Bone marrow (tissue), 2 donors: ENCODE measurements around the gene MCRIP2.

Source experiments
- DNase-seq, 2 donors: peaks; one replicate each; lab custom pipeline; 2025; lab: John Stamatoyannopoulos, UW

The MCRIP2 gene

DNA sequence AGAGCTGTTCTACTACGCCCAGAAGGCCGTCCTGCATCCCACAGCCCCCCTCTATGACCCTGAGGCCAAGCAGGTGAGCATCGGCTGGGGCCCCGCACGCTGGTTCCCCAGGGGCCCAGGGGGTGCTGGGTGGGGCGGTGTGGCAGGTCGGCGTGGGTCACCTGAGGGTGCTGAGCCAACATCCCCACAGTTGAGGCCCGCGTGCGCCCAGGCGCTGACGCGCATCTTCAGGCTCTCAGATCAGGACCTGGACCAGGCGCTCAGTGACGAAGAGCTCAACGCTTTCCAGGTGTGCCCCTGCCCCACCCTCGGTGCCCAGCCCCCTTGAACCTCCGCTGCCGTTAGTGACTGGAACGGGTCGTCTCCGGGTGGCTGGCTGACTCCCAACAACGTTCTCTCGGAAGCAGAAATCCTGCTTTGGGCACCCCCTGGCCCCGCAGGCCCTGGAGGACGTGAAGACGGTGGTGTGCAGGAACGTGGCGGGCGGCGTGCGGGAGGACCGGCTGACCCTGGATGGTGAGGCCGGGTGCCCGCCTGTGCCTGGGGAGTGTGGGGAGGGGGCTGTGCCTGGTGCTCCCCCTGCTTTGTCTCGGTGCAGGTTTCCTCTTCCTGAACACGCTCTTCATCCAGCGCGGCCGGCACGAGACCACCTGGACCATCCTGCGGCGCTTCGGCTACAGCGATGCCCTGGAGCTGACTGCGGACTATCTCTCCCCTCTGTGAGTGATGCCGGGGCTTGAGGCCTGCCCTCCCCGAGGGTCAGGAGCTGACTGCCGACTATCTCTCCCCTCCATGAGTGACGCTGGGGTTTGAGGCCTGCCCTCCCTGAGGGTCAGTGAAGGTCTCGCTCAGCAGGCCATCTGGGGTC, 29.1 kb downstream of the MCRIP2 start:
- no peak for DNase-seq

DNA sequence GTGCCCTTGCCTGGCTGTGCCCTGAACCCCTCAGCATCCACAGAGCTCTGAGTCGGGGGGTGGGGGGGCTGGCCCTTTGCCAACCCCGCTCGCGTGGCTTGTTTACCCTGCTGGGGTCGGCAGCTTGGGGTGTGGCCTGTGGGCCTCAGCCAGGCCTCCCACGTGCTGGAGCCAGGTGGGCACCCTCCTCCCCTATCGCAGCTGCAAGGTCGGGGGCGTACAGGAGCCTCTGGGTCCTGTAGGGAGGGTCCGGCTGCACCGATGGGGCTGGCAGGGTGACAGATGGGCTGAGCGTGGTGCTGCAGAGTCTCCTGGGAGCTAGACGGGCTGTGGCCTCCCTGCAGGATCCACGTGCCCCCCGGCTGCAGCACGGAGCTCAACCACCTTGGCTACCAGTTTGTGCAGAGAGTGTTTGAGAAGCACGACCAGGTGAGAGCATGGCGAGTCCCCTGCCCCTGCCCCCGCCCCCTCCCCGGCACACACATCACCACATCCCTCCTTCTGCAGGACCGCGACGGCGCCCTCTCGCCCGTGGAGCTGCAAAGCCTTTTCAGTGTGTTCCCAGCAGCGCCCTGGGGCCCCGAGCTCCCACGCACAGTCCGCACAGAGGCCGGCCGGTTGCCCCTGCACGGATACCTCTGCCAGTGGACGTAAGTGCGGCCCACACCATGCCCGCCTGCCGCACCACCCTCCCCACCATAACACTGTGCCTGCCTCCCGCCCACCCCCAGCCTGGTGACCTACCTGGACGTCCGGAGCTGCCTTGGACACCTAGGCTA, 29.9 kb downstream of the MCRIP2 start:
- DNase-seq = no peak

DNA sequence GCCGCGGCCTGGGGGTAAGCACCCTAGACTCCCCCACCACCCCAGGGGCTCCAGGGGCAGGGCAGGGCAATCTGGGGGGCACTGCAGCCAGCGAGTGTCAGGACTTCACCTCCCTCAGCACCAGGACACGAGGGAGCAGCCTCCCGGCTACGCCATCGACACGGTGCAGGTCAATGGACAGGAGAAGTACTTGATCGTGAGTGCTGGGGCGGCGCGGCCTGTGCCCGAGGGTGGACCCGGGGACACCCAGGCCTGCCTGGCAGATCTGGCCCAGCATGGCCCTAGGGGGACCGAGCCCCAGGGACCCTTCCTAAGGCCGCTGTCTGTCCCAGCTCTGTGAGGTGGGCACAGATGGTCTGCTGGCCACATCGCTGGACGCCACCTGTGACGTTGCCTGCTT, 30.7 kb downstream of the MCRIP2 start:
- no peak for DNase-seq

DNA sequence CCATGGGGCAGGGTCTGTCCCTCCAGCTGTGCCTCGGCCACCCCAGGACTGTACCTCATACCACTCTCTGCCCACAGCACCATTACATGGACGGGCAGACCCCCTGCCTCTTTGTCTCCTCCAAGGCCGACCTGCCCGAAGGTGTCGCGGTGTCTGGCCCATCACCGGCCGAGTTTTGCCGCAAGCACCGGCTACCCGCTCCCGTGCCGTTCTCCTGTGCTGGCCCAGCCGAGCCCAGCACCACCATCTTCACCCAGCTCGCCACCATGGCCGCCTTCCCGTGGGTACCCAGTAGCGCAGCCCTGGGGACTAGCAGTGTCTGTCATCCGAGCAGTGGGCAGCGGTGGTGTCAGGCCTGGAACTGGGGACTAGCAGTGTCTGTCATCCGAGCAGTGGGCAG, 31.2 kb downstream of the MCRIP2 start:
- DNase-seq = no peak

DNA sequence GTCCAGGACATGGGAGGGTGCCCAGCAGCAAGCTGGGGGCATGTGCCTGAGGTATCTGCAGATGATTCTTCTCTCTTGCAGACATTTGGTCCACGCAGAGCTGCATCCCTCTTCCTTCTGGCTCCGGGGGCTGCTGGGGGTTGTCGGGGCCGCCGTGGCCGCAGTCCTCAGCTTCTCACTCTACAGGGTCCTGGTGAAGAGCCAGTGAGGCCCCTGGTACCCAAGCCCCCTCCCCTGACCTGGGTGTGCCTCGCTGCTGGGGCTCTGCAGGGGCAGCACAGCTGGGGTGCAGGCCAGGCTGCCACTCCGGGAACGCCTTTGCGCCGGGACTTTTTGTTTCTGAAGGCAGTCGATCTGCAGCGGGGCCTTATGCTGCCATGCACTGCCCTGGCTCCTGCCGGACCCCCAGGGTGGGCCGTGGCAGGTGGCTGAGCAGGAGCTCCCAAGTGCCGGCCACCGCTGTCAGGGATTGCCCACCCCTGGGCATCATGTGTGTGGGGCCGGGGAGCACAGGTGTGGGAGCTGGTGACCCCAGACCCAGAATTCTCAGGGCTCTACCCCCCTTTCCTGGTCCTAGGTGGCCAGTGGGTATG, 31.9 kb downstream of the MCRIP2 start:
- DNase-seq = no peak

DNA sequence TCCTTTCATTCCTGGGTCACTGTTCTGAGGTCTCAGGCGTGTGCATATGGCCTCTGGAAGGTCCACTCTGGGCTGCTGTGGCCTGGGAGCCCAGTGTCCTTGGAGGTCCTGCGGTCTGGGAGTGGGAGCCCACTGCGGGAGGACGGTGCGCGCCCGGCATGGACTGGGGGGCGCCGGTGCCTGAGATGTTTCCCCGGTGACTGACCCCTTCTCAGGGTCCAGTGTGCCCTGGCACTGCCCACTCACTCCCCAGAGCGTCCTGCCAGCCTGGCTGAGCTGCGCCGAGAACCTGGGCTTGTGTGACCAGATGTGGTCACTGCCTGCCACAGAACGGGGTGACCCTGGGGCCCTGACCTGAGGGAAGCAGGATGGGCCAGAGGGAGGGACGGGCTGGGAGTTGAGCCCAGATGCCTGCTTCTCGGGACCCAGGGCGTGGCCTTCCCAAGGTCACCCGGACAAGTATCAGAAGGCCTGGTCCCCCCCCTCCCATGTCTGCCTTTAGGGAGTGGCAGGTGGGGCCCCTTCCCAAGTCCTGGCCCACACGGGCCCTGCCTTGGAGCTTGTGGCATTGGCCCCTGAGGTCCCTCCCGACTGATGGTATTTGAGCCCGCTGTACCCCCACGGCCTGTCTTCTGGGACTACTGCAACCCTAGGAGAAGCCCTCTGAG, 32.7 kb downstream of the MCRIP2 start:
- no peak for DNase-seq

DNA sequence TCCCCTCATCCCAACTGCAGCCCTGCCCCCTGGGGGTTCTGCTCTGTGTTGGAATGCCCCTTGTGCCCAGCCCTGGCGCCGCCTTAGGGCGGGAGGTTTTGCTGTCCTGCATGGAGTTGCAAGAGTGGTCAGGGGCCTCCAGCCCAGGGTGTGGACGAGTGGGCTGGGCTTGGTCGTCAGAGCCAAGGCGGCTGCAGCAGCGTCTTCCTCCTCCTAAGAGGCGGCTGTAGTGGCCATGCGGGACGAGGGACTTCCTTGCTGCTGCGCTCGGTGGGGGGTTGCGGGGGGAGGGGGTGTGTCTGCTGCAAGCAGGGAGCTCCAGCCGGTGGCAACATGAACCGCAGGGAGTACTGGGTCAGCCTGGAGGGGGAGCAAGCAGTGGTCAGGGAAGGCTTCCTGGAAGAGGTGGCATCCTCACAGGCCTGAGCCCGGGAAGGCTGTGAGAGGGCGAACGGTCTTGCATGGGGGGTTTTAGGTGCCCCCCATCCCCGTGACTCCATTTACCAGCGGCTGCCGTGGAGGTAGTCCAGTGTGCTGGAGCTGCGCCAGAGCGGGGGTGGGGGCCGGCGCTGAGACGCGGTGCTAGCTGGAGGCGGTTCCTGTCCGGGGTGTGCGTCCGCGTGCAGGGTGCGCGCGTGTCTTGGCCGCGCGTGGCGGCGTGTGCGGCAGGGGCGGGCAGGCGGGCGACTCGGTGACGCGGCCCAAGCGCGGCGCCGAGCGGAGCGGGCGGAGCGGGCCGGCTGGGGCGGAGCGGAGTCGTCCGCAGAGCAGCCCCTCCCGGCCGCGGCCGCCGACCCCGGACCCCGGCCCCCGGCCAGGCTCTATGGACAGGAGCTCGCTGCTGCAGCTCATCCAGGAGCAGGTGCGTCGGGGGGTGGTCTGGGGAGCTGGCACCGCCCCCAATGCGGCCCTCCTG, 33.6 kb downstream of the MCRIP2 start, which contains the start of gene RHBDL1:
Gene RHBDL1, plus strand, starts transcription at position 704 of the 916 bp plus-strand sequence. Its CDS starts 120 bp downstream, at position 824.
- peak in 1 of 2 donors; percentile 23 for DNase-seq

DNA sequence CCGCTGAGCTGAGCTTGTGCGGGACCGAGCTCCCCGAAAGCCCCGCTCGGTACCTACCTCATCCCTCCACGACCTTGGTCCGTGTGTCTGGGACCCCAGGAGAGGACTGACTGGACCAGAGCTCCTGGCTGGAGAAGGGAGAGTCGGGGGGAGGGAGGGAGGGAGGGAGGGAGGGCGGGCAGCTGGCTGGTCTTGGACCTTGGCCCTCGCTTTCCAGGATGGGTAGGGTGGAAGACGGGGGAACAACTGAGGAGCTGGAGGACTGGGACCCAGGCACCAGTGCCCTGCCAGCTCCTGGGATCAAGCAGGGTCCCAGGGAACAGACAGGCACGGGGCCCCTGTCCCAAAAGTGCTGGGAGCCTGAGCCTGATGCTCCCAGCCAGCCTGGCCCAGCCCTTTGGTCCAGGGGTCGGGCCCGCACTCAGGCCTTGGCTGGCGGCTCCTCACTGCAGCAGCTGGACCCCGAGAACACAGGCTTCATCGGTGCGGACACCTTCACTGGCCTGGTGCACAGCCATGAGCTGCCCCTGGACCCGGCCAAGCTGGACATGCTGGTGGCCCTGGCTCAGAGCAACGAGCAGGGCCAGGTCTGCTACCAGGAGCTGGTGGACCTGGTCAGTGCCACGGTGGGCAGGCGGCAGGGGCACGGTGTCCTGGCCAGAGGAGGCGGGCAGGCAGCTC, 34.4 kb downstream of the MCRIP2 start:
- no peak for DNase-seq

DNA sequence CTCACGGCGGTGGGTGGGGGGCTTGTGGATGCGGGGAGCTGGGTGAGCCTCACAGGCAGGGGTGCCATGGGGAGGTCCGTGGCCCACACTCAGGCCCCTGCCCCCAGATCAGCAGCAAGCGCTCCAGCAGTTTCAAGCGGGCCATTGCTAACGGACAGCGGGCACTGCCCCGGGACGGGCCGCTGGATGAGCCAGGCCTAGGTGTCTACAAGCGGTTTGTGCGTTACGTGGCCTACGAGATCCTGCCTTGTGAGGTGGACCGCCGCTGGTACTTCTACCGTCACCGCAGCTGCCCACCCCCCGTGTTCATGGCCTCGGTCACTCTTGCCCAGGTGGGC, 34.9 kb downstream of the MCRIP2 start:
- DNase-seq = no peak

DNA sequence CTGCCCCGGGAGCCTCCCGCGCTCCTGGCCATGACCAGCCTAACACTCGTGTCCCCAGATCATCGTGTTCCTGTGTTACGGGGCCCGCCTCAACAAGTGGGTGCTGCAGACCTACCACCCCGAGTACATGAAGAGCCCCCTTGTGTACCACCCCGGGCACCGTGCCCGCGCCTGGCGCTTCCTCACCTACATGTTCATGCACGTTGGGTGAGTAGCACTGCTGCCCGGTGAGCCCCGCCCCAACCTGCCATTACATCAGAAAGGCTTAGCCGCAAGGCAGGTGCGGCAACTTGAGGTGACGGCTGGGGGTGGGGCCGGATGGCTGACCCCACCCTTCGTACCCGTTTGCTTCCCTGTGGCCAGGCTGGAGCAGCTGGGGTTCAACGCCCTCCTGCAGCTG, 35.3 kb downstream of the MCRIP2 start:
- no peak for DNase-seq

DNA sequence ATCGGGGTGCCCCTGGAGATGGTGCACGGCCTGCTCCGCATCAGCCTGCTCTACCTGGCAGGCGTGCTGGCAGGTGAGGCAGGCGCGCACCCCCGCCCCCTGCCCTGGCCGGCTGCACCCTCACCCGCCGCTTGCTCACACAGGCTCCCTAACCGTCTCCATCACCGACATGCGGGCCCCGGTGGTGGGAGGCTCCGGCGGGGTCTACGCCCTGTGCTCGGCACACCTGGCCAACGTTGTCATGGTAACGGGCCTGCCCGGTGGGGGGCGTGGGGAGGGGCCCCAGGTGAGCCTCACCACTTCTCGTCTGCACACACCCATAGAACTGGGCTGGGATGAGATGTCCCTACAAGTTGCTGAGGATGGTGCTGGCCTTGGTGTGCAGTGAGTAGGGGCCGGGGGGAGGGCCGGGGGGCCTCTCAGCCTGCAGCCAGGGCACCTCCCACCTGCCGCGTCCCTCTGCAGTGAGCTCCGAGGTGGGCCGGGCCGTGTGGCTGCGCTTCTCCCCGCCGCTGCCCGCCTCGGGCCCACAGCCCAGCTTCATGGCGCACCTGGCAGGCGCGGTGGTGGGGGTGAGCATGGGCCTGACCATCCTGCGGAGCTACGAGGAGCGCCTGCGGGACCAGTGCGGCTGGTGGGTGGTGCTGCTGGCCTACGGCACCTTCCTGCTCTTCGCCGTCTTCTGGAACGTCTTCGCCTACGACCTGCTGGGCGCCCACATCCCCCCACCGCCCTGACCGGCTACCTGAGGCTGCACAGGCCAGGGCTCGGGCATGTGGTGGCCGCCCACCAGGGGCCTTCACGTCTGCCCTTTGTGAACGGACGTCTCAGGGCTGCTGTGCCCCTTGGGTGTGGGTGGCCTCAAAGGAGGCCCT, 35.9 kb downstream of the MCRIP2 start:
- DNase-seq = no peak

DNA sequence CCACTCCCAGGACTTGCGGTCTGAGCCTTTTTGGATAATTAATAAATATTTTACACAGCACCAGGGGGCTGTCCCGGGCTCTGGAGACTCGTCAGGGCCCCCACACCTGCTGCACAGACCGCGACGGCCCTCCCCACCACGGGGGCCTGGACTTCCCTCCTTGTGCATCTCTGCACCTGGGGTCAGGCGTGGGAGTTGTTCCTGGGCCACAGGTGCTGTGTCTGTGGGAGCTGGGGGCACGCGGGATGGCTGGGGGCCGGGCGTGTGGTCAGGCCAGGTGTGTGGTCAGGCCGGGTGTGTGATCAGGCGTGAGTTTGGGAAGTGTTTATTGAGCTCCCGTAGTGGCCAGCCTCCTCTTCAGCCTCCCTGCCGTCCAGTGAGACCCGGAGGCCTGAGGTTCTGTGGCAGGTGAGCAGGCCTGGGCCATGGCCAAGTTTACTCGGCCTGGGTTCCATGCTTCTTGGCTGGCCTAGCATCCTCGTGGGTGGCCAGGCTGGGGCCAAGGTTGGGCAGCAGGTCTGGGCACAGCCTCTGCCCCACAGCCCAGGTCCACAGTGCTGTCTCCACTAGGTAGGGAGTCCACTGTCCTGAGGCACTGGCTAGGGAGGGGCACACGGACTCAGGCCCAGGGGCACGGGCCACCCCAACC, 36.7 kb downstream of the MCRIP2 start:
- DNase-seq = no peak

DNA sequence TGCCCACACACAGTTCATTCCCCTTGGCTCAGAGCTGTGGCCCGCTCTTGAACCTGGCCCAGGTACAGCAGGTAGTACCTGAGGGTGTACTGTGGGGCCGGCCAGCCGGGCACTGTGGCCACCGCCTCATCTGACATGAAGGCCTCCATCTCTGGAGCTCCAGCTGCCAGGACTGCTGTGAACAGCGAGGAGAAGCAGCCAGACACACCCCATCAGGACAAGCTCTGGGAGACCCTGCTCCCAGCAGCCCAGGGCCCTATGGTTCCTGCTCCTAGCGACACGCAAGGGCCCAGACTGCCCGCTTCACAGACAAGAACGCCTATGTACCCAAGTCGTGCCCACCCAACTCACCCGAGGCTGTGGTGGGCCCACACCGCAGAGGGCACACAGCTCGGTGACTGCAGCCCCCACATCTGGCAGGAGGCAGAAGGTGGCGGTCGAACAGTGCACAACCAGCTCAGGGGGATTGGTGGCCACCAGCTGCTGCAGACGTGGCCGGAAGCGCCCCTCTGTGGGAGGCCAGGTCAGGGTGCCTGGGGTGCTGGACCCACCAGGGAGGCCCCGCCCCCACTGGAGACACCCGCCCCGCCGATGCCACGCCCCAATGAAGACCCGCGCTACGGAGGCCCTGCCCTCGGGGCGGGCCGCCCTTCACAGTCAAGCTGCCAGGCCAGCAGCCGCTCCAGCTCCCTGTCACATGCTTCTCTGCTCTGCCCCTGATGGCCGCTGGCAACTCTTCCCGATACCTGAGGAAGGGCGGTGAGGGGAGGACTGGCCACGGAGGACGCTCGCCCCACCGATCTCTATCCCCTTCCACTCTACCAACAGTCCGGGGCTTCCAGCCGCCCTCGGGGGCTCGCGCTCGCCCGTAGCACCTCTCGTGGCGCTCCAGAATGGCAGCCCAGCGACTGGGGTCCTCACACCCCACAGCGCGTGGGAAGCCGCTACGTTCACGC, 37.5 kb downstream of the MCRIP2 start:
- peak; percentile 33 to 76 for DNase-seq

DNA sequence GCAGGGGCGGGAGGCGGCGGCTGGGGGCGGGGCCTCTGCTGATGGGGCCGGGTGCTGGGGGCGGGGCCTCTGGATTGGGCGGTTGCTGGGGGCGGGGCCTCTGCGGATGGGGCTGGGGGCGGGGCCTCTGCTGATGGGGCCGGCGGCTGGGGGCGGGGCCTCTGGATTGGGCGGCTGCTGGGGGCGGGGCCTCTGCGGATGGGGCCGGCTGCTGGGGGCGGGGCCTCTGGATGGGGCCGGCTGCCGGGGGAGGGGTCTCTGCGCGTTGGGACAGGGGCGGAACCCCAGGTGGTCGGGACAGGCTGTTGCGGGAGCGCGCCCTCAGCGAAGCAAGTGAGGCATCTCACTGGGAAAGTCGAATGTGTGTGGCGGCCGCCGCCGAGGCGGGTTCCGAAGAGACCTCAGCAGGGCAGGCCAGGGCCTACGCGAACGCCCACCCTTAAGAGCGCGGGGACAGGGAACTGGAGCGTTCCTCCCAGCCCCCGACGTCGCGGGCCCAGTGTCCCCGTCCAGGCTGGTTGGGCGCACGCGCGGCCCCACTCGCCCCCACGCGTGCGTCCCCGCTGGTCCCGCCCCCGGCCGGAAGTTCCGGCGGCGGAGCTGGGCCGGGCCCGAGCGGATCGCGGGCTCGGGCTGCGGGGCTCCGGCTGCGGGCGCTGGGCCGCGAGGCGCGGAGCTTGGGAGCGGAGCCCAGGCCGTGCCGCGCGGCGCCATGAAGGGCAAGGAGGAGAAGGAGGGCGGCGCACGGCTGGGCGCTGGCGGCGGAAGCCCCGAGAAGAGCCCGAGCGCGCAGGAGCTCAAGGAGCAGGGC, 38.4 kb downstream of the MCRIP2 start, which contains the start of gene STUB1:
Gene STUB1, plus strand, starts transcription at position 597 of the 811 bp plus-strand sequence. Its CDS starts 116 bp downstream, at position 713.
- DNase-seq = peak; percentile 66 to 82

DNA sequence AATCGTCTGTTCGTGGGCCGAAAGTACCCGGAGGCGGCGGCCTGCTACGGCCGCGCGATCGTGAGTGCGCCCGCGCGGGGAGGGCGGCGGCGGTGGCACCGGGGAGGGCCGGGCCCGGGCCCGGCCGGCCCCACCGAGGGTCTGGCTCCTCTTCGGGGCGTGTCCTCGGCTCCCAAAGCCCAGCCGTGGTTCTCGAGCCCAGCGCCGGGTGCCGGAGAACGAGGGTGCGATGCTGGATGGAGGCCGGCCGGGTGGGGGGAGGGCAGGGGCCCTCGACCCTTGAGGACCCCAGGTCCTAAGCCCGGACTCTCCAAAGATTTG, 39.0 kb downstream of the MCRIP2 start:
- DNase-seq = no peak

DNA sequence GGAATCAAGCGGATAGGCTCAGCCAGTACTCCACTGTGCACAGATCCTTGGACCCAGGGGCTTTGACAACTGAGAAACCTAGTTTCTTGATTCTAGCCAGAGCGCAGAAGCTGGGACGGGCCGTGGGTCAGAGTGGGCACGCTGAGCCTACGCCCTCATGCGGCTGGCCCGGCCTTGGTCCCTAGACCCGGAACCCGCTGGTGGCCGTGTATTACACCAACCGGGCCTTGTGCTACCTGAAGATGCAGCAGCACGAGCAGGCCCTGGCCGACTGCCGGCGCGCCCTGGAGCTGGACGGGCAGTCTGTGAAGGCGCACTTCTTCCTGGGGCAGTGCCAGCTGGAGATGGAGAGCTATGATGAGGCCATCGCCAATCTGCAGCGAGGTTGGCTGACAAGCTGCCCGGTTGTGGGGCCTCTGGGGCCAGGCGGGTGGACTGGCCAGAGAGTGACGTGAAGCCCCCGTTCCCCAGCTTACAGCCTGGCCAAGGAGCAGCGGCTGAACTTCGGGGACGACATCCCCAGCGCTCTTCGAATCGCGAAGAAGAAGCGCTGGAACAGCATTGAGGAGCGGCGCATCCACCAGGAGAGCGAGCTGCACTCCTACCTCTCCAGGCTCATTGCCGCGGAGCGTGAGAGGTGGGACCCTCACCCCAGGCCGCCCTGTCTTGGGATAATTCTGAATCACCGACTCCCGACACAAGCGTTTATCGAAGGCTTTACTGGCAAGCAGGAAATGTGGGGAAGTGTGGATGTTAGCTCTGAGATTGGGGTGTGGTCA, 39.5 kb downstream of the MCRIP2 start:
- peak in 1 of 2 donors; percentile 9 for DNase-seq
